SK-N-SH treated with all-trans-retinoic acid at 6 μM for 48 hours (cell line): ENCODE measurements around the gene VAMP1.

Experiments used
- SNAI2 ChIP-seq: fragments of 250-450 bp; sonication (Bioruptor Pico); IDR thresholded peaks from 2 replicates; pipeline ENCODE4 v1.5.0; 2020; ENCODE audit warnings: mild to moderate bottlenecking, moderate library complexity
- TF ChIP-seq, protein P1 (sequence below): fragments of 250-450 bp; sonication (Bioruptor Pico); IDR thresholded peaks from 2 replicates; pipeline ENCODE4 v1.5.1; 2021; ENCODE audit warnings: mild to moderate bottlenecking, moderate library complexity

DNA sequence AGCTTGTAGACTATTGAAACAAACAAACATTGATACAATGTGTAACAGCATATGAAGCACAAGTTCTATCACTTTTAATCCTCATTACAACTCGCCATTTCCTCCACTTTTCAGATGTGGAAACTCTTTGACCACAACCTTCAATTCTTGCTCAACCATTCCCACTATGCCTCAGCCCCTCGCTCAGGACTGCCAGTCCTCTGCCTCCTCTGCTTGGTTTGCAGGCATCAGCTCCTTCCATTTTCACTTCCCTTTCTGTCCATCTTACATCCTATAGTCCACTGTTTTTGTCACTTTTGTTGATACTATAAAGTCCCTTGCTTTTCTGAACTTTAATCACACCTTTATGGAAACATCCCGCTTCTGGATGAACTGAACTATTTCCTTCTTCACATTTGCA, 53.9 kb downstream of the VAMP1 start:
- TF ChIP-seq, protein P1, sequence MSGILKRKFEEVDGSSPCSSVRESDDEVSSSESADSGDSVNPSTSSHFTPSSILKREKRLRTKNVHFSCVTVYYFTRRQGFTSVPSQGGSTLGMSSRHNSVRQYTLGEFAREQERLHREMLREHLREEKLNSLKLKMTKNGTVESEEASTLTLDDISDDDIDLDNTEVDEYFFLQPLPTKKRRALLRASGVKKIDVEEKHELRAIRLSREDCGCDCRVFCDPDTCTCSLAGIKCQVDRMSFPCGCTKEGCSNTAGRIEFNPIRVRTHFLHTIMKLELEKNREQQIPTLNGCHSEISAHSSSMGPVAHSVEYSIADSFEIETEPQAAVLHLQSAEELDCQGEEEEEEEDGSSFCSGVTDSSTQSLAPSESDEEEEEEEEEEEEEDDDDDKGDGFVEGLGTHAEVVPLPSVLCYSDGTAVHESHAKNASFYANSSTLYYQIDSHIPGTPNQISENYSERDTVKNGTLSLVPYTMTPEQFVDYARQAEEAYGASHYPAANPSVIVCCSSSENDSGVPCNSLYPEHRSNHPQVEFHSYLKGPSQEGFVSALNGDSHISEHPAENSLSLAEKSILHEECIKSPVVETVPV: no peak
- TF ChIP-seq SNAI2 (CRISPR knock-in tag): no peak
